ENCODE measurements around the gene IL11RA. TPM values are rescaled to one million over a fixed set of nuclear protein-coding genes. Genes with fewer than 3 reads are reported as not detected.

The IL11RA gene
- total and polyA plus RNA-seq, 10 of the 15 experiments (the other 5 are each of a cell fraction or from before 2014, with no cell fraction given) = 0.32 to 5.8 (median 2.2) TPM

DNA sequence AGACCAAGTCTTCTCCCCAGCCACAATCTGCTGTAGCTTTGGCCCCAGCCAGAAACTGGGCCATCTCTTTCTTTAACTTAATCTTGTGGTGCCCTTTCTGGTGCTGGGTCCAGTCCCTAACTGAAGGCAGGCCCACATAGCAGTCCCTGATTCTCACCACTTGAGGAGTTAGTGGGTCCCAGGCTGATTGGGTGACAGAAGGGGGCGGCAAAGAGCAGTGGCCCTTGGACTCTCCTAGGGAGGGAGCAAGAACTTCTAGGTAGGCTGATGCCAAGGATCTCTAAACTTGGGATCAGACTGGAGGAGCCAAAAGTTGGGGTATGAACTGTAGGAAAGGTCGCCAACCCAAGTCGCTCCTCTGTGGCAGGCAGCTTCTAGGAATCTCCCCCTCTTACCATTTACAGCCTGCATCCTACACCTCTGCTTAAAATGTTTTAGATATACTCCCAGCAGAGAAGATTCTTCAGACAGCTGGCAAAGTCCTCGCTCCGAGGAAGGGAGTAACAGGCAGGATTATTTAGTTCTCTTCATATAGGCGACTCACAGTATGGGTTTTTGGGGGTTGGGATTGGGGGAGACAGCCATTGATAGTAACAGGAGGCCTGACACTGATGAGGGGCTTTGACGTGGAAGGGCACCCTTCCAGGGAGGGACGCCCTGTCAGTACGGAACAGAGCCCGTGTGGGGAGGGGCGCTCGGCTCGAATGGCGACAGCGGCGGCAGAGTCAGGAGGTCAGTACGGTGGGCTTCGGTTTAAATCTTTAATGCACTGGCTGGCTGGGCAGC lies 12.5 kb downstream of the IL11RA start (continued):
- TF ChIP-seq, protein P1, sequence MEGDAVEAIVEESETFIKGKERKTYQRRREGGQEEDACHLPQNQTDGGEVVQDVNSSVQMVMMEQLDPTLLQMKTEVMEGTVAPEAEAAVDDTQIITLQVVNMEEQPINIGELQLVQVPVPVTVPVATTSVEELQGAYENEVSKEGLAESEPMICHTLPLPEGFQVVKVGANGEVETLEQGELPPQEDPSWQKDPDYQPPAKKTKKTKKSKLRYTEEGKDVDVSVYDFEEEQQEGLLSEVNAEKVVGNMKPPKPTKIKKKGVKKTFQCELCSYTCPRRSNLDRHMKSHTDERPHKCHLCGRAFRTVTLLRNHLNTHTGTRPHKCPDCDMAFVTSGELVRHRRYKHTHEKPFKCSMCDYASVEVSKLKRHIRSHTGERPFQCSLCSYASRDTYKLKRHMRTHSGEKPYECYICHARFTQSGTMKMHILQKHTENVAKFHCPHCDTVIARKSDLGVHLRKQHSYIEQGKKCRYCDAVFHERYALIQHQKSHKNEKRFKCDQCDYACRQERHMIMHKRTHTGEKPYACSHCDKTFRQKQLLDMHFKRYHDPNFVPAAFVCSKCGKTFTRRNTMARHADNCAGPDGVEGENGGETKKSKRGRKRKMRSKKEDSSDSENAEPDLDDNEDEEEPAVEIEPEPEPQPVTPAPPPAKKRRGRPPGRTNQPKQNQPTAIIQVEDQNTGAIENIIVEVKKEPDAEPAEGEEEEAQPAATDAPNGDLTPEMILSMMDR (IDR thresholded peaks at IDR 0.05 in 2 of 3, conservative IDR thresholded peaks at IDR 0.05 in 1 of 3; ENCODE audit: control insufficient read depth in 2 of 3, extremely low read depth in 1 of 3, insufficient read depth in 1 of 3, low read depth in 3 of 3, low read length in 3 of 3) = peak; percentile 83 to 98 (median 98)
- TF ChIP-seq RAD21 (IDR thresholded peaks at IDR 0.05; ENCODE audit: insufficient read depth, low read depth, low read length) (peak; percentile 47), MXI1 (IDR thresholded peaks at IDR 0.05; ENCODE audit: low read depth, low read length) (no peak), ASH2L (IDR thresholded peaks at IDR 0.05; ENCODE audit: borderline replicate concordance, low read depth) (no peak), NBN (IDR thresholded peaks at IDR 0.05) (no peak), SMC3 (IDR thresholded peaks at IDR 0.05; ENCODE audit: borderline replicate concordance, low read length) (peak; percentile 37; the same call in 1 of the 2 replicates)

DNA sequence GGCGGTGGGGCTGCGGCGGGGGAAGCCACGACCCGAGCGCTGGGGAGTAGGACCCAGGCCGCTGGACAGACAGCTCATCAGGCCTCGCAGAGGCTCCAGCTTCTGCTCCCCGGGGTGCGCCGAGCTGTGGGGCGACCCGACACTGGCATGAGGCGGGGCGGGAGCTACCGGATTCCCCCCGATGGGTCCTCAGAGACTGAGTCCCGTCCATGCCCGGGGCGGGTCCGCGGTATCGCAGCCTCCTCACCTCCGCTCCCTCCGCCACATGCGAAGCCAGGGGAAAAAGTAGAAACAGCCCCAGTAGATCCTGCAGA lies 13.0 kb downstream of the IL11RA start:
- Histone ChIP-seq H3K4me2 (ENCODE audit: control insufficient read depth, insufficient read depth) (peak overlapping the region; percentile 96), H3K27me3 (replicated peaks in 1 of 2; ENCODE audit: control insufficient read depth in 2 of 2, insufficient read depth in 2 of 2, low read length in 1 of 2) (no peaks in the 10 kb centered on the region), H3K9ac (ENCODE audit: control insufficient read depth, insufficient read depth, low read length) (peak overlapping the region; percentile 39; the same call in 1 of the 2 replicates), H3K9me3 (replicated peaks; ENCODE audit: control insufficient read depth, insufficient read depth, low read length) (no peaks in the 10 kb centered on the region; the same call in 2 of the 3 replicates), H3K4me3 (peak overlapping the region; percentile 97), H3K27ac (ENCODE audit: control insufficient read depth, insufficient read depth) (no peak overlapping the region), H3K36me3 (ENCODE audit: control insufficient read depth in 2 of 2, insufficient read depth in 2 of 2, low read length in 1 of 2) (no peaks in the 10 kb centered on the region), H2AFZ (ENCODE audit: control insufficient read depth, low read depth, low read length) (peak overlapping the region; percentile 87), H4K20me1 (ENCODE audit: control insufficient read depth, insufficient read depth) (no peaks in the 10 kb centered on the region), H3K79me2 (ENCODE audit: control insufficient read depth, insufficient read depth, low read length) (no peaks in the 10 kb centered on the region), H3K4me1 (ENCODE audit: control insufficient read depth, insufficient read depth, low read length) (peaks cover 9% of the 10 kb centered on the region)
- FAIRE-seq (no peak), DNase-seq (ENCODE audit: low read depth, low spot score) (no peak), ATAC-seq (peak; percentile 35)
- intact Hi-C loops (cut with micrococcal nuclease; ENCODE audit: unreplicated experiment) = no loop called here
- CTCF ChIA-PET = interaction anchor here (0.5 to 3.2 kb wide), 13 partner anchors 9 to 1620 kb away, joined by 3 to 23 read pairs (median 3); partner anchors contain the start of genes GALT, MYORG and SIGMAR1
- TF ChIP-seq LARP7 (IDR thresholded peaks at IDR 0.05) = 0 out of 2 replicates have a peak, but pooled peaks have one; percentile 2
- TF ChIP-seq NR2C1 (IDR thresholded peaks at IDR 0.05) = 0 out of 2 replicates have a peak, but pooled peaks have one; percentile 21
- no peak for TF ChIP-seq HDAC2 (IDR thresholded peaks at IDR 0.05)
- SMC1A ChIA-PET (ENCODE audit: uncharacterized antibody, unreplicated experiment) = interaction anchor here (0.7 to 1.1 kb wide), 2 partner anchors 18 to 21 kb away, joined by 3 read pairs; no protein-coding TSS in a partner anchor
- RAD21 ChIA-PET (ENCODE audit: unreplicated experiment) = interaction anchor here (0.9 to 1.7 kb wide), 3 partner anchors 27 to 44 kb away, joined by 3 to 7 read pairs (median 5); partner anchors contain the start of genes DCTN3 and SIGMAR1
- WGBS (ENCODE audit: insufficient coverage, insufficient replicate concordance, low lambda C conversion rate, missing lambda C conversion rate) = 3% methylated on average over 15 of the region's 26 CpGs
- no TSS peak for BruUV-seq (replicated peaks)
- in situ Hi-C loops (cut with MboI) = no loop called here
- POLR2A ChIA-PET = interaction anchor here (0.6 kb wide), 1 partner anchor 406 kb away, joined by 5 read pairs; no protein-coding TSS in a partner anchor
